ENCODE results near the gene LCE7A. TPM values are rescaled to one million over a fixed set of nuclear protein-coding genes. Genes with fewer than 3 reads are reported as not detected.

LCE7A gene
- total and polyA plus RNA-seq, 10 of the 15 experiments (the other 5 are each of a cell fraction or from before 2014, with no cell fraction given): not detected

- intact Hi-C loops (cut with micrococcal nuclease; ENCODE audit: unreplicated experiment): no loop called here
- Histone ChIP-seq H3K27me3 (replicated peaks in 1 of 2; ENCODE audit: control insufficient read depth in 2 of 2, insufficient read depth in 2 of 2, low read length in 1 of 2) (peaks cover 0 to 2% of the 10 kb centered on the region in 2 experiments; a peak in 1 of 4 replicates), H4K20me1 (ENCODE audit: control insufficient read depth, insufficient read depth) (no peaks in the 10 kb centered on the region), H3K4me3 (no peak overlapping the region), H3K9me3 (replicated peaks; ENCODE audit: control insufficient read depth, insufficient read depth, low read length) (no peaks in the 10 kb centered on the region), H3K79me2 (ENCODE audit: control insufficient read depth, insufficient read depth, low read length) (no peaks in the 10 kb centered on the region), H3K4me1 (ENCODE audit: control insufficient read depth, insufficient read depth, low read length) (peaks cover 26% of the 10 kb centered on the region), H3K4me2 (ENCODE audit: control insufficient read depth, insufficient read depth) (no peak overlapping the region), H3K9ac (ENCODE audit: control insufficient read depth, insufficient read depth, low read length) (no peak overlapping the region), H2AFZ (ENCODE audit: control insufficient read depth, low read depth, low read length) (no peak overlapping the region), H3K36me3 (ENCODE audit: control insufficient read depth in 2 of 2, insufficient read depth in 2 of 2, low read length in 1 of 2) (no peaks in the 10 kb centered on the region), H3K27ac (ENCODE audit: control insufficient read depth, insufficient read depth) (no peak overlapping the region)
- no TSS peak for BruUV-seq (replicated peaks)
- 40% methylated on average over 4 of the region's 5 CpGs for WGBS (ENCODE audit: insufficient coverage, insufficient replicate concordance, low lambda C conversion rate, missing lambda C conversion rate)
- FAIRE-seq: no peak
- ChIA-PET SMC1A (ENCODE audit: uncharacterized antibody, unreplicated experiment) (interaction anchor here (3.8 kb wide), 1 partner anchor 11 kb away, joined by 14 read pairs; no protein-coding TSS in a partner anchor), RAD21 (ENCODE audit: unreplicated experiment) (no interaction called here), POLR2A (interaction anchor here (1.1 kb wide), 1 partner anchor 10 kb away, joined by 3 read pairs; no protein-coding TSS in a partner anchor), CTCF (interaction anchor here (0.9 kb wide), 1 partner anchor 14 kb away, joined by 5 read pairs; no protein-coding TSS in a partner anchor)
- in situ Hi-C loops (cut with MboI): no loop called here
- no peak for DNase-seq (ENCODE audit: low read depth, low spot score)
- ATAC-seq: no peak
- TF ChIP-seq RELA (IDR thresholded peaks at IDR 0.05; ENCODE audit: borderline replicate concordance, partially characterized antibody) (no peak), MEF2B (IDR thresholded peaks at IDR 0.05; ENCODE audit: partially characterized antibody, poor library complexity, severe bottlenecking) (no peak), TCF12 (IDR thresholded peaks at IDR 0.05; ENCODE audit: low read depth, low read length) (no peak), ZBTB4 (CRISPR knock-in tag; IDR thresholded peaks at IDR 0.05) (no peak), IKZF2 (IDR thresholded peaks at IDR 0.05) (no peak)
- TF ChIP-seq, protein P1, sequence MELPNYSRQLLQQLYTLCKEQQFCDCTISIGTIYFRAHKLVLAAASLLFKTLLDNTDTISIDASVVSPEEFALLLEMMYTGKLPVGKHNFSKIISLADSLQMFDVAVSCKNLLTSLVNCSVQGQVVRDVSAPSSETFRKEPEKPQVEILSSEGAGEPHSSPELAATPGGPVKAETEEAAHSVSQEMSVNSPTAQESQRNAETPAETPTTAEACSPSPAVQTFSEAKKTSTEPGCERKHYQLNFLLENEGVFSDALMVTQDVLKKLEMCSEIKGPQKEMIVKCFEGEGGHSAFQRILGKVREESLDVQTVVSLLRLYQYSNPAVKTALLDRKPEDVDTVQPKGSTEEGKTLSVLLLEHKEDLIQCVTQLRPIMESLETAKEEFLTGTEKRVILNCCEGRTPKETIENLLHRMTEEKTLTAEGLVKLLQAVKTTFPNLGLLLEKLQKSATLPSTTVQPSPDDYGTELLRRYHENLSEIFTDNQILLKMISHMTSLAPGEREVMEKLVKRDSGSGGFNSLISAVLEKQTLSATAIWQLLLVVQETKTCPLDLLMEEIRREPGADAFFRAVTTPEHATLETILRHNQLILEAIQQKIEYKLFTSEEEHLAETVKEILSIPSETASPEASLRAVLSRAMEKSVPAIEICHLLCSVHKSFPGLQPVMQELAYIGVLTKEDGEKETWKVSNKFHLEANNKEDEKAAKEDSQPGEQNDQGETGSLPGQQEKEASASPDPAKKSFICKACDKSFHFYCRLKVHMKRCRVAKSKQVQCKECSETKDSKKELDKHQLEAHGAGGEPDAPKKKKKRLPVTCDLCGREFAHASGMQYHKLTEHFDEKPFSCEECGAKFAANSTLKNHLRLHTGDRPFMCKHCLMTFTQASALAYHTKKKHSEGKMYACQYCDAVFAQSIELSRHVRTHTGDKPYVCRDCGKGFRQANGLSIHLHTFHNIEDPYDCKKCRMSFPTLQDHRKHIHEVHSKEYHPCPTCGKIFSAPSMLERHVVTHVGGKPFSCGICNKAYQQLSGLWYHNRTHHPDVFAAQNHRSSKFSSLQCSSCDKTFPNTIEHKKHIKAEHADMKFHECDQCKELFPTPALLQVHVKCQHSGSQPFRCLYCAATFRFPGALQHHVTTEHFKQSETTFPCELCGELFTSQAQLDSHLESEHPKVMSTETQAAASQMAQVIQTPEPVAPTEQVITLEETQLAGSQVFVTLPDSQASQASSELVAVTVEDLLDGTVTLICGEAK (IDR thresholded peaks at IDR 0.05; ENCODE audit: borderline replicate concordance): no peak
- TF ChIP-seq, protein P2, sequence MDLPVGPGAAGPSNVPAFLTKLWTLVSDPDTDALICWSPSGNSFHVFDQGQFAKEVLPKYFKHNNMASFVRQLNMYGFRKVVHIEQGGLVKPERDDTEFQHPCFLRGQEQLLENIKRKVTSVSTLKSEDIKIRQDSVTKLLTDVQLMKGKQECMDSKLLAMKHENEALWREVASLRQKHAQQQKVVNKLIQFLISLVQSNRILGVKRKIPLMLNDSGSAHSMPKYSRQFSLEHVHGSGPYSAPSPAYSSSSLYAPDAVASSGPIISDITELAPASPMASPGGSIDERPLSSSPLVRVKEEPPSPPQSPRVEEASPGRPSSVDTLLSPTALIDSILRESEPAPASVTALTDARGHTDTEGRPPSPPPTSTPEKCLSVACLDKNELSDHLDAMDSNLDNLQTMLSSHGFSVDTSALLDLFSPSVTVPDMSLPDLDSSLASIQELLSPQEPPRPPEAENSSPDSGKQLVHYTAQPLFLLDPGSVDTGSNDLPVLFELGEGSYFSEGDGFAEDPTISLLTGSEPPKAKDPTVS (IDR thresholded peaks at IDR 0.05; ENCODE audit: low read depth, low read length): no peak
Observed at GRCh38 chr1:152901631-152902030, 41.8 kb downstream of the LCE7A start.
